Smooth muscle cell of the brain vasculature (primary cell): ENCODE measurements around the gene AHSP.
"Not testable (repeated sequence)": the region's sequence is repeated elsewhere in the genome, so short reads cannot be mapped to it uniquely, and the experiment has no call there.

ENCODE experiments used
- DNase-seq: peaks from one replicate; pipeline ENCODE4 v3.0.0-alpha.2; 2012; ENCODE audit warnings: low read depth, low spot score

Gene AHSP

DNA sequence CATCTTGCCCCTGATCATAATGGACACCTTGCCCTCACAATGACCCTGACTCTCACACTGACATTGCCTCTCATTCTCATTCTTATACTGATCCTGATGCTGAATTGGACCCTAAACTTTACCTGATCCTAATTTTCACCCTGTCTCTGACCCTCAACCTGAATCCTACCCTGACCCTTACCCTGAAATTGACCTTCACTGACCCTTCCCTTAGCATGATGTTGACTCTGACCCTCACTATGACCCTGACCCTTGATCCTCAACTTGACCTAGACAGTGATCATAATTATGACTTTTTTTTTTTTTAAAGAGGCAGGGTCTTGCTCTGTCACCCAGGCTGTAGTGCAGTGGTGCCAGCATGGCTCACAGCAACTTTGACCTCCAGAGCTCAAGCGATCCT lies 3.4 kb downstream of the AHSP start:
- DNase-seq, result no peak

DNA sequence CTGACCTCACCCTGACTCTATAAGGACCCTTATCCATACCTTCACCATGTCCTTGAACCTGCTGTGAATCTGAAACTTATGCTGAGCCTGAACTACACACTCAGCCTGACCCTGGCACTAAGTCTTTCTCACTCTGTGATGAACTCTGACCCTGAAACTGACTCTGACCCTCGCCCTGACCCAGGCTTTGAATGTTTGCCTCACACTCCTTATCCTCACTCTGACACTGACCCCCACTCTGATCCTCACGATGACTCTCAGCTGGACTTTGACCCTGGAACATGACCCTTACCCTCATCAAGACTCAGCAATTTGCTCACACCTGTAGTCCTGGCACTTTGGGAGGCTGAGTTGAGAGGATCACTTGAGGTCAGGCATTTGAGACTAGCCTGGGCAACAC lies 4.4 kb downstream of the AHSP start:
- no peak for DNase-seq

DNA sequence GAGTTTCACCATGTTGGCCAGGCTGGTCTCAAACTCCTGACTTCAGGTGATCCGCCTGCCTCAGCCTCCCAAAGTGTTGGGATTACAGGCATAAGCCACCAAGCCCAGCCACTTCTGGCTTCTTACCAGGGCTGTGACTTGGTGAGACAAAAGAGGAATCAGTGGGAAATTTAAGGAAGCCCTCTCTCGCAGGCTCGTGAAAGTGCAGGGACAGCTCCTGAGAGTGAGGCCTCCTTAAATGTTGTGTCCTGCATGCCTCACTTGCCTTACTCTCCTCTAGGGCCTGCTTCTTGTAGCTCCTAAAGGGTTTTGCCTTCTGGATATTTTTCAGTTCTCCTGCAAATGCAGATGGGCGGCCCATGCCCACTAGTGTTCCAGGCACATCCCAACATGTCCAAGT lies 5.2 kb downstream of the AHSP start:
- no peak for DNase-seq

DNA sequence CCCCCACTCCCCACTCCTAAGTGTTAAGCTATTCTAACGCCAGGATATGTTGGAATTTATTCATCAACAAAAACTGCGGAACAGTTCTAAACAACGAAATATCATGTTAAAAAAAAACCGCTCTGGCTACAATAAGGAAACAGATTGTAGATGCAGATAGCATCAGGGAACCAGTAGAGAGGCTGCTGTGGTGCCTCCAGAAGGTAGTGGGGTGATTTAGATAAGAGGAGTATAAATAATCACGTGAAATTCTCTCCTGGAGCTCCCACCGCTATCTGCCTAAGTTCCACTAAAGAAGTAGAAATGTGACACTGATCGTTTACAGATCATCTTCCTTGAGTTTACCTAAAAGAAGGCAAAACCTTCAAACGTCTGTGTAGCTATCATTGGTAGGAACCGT lies 8.0 kb downstream of the AHSP start:
- no peak for DNase-seq

DNA sequence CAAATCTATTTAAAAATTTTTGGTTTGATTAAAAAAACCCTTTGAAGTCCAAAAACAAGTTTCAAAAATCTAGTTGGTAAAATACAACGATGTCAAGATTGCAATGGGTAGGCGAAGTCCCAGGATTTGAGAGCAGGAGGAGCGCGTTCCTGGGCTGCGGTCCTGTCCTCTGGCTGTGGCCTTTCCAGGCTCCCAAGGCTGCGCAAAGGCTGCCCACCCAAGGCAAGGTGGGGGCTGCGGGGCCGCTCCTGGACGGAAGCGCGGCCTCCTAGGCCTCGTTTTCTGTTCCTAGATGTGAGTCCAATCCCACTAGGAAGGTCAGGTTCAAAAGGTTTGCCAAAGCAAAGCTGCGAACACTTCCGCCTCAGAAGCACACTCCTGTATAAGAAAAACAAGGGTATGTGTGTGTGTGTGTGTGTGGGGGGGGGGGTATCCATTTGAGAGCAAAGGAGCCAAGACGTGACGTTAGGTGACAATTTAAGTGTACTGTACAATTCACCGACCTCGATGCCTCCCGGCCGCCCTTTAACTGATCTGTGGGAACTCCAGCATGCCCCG lies 9.2 kb downstream of the AHSP start:
- DNase-seq, result no peak

DNA sequence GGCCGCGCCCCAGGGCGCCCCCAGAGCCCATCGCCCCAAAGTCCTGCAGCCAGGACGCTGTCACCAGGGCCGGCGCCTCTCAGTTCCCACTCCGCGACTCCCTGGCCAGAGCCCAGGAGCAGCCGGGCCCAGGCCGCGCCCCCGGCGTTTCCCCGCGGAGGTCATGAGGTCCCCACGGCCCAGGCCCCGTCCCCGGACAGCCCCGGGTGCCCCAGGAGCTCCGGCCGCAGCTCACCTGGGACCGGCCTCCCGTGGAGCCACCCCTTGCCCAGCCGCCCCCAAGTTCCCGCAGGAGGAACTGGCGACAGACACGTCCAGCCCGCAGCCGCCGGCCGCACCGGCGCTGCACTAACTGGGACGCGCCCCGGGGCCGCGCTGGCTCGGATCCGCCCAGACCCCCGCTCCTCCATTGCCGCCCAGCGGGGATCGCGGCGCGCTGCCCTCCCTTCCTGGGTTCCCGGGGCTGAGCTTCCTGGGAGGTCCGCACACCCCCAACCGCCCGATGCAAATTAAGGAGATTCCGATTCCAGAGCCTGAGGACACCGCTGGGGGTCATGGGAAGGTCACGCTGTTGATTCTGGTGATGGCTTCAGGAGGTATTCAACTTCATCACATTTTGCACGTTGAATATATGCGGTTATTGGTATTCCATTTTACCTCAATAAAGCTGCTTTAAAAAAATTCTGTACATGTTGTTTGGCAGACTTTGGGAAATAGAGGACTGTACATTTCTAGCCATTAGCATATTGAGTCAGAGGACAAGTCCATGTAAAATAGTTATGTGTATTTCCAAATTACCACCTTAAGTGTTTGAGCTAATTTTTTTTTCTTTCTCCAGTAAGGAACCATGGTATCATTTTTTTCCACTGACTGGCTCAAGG lies 9.9 kb downstream of the AHSP start:
- no peak for DNase-seq

DNA sequence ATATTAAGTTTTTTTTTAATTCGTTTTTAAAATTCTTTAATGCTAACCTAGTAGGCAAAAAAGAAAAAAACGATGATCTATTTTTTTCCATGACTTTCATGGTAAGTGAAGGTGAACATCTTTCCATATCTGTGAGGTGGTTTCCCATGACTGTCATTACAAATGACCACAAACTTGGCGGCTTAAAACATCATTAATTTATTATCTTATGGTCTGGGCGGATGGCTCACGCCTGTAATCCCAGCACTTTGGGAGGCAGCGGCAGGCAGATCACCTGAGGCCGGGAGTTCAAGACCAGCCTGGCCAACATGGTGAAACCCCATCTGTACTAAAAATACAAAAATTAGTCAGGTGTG lies 10.5 kb downstream of the AHSP start:
- DNase-seq, result not testable (repeated sequence)

DNA sequence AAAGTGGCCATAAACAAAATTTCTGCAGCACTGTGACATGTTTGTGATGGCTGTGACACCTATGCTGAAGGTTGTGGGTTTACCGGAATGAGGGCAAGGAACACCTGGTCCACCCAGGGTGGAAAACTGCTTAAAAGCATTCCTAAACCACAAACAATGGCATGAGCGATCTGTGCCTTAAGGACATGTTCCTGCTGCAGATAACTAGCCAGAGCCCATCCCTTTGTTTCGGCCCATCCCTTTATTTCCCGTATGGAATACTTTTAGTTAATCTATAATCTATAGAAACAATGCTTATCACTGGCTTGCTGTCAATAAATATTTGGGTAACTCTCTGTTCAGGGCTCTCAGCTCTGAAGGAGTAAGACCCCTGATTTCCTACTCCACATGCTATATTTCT lies 12.1 kb downstream of the AHSP start:
- DNase-seq, result not testable (repeated sequence)

DNA sequence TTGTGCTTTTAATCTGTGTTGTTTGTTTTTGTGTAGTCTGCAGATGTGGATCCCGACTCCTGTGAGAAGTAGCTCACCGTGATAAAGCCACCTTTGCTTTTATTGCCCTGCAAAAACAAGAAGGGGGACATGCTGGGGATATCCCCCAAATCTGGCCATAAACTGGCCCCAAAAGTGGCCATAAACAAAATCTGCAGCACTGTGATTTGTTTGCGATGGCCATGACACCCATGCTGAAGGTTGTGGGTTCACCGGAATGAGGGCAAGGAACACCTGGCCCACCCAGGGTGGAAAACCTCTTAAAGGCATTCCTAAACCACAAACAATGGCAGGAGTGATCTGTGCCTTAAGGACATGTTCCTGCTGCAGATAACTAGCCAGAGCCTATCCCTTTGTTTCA lies 15.1 kb downstream of the AHSP start:
- no peak for DNase-seq

DNA sequence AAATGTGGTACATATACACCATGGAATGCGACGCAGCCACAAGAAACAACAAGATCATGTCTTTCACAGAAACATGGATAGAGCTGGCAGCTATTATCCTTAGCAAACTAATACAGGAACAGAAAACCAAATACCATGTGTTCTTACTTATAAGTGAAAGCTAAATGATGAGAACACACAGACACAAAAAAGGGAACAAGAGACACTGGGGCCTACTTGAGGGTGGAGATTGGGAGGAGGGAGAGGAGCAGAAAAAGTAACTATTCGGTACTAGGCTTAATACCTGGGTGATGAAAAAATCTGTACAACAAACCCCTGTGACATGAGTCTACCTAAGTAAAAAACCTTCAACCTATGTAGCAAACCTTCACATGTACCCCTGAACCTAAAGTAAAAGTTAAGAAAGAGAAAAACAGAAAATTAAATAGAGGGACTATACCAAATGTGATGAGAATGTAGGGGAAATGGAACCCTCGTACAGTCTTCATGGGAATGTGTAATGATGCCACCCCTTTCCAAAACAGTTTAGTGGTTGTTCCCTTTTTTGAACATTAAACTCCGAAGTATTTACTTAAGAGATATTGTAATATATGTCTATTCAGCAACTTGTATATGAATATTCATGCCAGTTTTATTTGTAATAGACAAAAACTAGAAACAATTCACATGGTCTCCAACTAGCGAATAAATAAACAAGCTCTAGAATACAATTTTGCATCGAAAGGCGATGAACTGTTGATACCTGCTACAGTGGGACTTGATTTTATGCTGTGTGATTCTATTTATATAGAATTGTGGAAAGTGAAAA lies 33.9 kb downstream of the AHSP start:
- DNase-seq, result no peak

DNA sequence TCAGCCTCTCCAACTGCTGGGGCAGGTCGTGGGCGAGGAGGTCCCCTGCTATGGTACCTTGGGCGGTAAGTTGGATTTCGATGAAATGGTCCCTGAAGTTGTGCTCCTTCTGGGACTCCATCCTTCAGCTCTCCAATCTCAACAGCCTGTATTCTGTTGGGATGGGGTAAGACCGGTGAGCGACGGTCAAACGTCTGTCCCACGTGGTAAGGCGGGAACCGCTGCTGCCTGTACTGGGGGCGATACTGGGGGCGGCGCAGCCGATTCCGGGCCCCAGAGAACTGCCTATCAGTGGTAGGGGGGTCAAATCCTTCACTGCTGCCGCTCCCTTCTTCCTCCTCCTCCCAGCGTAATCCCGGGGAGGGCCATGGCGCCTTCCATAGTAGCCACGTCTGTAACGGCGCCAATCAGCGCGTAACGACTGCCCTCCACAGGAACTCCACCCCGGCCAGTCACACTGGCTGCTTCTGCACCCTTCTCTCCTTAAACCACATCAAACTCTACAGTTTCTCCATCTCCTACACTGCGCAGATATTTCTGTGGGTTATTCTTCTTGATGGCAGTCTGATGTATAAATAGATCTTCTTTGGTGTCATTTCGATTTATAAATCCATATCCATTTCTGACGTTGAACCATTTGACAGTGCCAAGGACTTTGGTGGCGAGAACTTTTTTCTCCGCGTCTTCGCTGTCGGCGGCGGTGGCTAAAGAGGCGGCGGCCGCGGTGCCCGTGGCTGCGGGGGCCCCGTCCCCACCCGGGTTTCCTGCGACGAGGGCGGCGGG lies 41.1 kb downstream of the AHSP start:
- no peak for DNase-seq

DNA sequence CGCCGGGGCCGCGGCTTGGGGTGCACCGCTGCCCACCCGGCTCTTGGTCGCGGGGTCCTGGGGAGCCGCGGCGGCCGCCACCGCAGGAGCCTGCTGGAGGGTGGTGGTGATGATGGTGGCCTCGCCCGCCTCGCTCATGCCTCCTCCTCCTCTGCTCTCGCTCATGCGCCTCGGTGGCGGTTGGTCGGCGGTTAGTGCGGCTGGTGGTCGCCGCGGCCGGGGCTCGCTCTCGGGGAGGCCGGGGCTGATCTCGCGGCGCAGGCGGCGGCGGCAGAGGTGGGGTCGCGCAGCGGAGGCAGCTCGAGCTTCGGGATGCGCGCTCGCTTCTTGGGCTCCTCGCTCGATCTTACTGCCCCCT lies 41.6 kb downstream of the AHSP start:
- no peak for DNase-seq

DNA sequence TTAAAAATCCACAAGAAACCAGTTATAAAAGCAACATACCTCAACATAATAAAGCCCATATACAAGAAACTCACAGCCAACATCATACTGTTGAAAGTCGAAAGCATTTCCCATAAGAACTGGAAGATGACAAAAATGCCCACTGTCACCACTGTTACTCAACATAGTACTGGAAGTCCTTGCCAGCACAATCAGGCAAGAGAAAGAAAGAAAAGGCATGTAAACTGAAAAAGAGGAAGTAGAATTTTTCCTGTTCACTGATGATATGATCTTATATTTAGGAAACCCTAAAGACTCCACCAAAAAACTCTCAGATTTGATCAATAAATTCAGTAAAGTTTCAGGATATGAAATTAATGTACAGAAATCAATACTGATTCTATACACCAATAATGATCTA lies 45.1 kb downstream of the AHSP start:
- no peak for DNase-seq

DNA sequence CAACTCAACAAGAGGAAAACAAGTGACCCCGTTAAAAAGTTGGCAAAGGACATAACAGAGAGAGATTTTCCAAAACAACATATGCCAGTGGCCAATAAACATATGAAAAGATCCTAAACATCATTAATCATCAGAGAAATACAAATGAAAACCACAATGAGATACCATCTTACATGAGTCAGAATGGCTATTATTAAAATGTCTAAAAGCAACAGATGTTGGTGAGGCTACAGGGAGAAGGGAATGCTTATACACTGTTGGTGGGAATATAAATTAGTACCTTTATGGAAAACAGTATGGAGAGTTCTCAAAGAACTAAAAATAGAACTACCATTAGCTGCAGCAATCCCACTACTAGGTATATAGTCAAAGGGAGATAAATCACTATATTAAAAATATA lies 46.5 kb downstream of the AHSP start:
- not testable (repeated sequence) for DNase-seq

DNA sequence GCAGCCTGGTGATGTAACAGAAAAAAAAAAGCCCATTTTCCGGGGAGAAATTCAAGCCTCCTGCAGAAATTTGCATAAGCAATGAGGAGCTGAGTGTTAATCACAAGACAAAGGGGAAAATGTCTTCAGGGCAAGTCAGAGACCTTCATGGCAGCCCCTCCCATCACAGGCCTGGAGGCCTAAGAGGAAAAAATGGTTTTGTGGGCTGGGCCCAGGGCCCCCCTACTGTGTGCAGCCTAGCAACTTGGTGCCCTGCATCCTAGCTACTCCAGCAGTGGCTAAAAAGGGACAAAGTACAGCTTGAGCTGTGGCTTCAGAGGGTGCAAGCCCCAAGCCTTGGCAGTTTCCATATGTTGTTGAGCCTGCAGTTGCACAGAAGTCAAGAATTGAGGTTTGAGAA lies 49.7 kb downstream of the AHSP start:
- no peak for DNase-seq
